Measurements from ENCODE around the gene CD74.
"Not testable (repeated sequence)": the region's sequence is repeated elsewhere in the genome, so short reads cannot be mapped to it uniquely, and the experiment has no call there.

The CD74 gene

DNA sequence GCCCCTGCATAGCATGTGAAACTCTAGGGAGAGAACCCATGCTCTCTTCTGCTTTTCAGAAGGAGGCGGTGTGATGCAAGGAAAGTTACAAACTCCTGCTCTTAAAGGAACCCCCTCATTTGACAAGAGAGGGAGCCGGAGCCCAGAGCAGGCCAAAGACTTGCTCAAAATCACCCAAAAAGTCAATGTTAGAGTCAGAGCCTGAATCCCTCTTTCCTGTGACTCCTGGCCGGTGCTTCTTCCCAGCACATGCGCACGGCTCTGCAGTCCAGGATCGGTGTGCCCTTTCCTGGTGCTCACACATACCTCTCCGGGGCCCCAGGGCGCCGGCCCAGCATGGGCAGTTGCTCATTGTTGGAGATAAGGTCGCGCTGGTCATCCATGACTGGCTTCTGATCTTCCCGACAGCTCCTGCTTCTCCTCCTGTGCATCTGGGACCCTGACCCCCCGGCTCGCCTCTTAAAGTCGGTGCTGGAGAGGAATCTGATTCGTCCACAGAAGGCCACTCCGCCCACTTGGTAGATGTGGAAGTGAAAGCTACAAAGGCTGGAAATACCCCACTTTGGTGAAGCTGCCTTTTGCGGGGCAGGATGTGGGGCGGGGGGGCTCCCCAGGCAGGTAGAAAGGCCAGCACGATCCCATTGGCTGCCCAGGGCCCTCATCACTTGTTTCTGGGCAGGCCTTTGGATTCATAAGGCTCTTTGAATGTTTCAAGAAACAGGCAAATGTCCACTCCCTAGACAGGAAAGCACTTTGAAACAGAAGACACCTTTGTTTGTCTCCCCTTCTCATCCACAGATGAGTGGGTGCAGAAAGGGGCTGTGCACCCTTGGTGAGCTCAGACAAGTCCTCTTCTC, at the start of gene CD74:
TSS of gene CD74 (minus strand) at position 592 of the 857 bp plus-strand sequence. CDS start at position 431, 161 bp downstream.
- DNase-seq = no peak

DNA sequence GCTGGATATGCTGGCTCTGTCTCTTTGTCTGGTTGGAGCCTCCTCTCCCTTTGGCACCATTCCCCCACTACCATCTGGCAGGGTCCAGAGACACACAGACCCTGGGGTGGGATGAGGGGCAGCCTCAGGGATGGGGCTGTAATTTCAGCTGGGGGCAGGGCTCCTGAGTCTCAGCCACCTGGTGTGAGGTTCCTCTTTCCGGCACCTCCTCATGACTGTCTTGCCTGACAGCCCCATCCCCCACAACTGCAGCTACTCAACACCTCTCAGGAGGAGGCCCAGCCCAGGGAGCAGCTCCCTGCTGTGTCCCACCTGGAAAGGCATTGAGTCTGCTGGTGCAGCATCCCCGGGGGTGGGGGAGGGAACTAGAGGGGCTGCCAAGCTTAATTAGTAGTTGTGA, 48.5 kb upstream of the CD74 start:
- no peak for DNase-seq

DNA sequence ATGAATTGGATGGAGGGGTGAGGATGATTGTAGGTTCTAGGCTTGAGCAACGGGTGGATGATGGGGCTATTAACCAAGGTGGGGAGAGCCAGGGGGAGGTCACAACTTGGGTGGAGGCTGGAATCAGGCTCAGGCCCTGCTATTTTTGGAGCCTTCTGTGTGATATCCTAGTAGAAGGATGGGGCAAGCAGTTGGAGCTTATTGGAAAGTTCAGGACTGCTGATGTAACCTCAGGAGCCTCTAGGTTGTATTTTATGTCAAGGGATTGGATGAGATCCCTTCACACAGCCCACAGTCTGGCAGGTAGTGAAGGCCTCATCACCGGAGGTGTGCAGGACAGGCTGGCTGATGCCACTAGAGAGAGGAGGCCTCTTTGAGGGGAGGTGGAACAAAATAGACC, 48.1 kb upstream of the CD74 start:
- DNase-seq = no peak

DNA sequence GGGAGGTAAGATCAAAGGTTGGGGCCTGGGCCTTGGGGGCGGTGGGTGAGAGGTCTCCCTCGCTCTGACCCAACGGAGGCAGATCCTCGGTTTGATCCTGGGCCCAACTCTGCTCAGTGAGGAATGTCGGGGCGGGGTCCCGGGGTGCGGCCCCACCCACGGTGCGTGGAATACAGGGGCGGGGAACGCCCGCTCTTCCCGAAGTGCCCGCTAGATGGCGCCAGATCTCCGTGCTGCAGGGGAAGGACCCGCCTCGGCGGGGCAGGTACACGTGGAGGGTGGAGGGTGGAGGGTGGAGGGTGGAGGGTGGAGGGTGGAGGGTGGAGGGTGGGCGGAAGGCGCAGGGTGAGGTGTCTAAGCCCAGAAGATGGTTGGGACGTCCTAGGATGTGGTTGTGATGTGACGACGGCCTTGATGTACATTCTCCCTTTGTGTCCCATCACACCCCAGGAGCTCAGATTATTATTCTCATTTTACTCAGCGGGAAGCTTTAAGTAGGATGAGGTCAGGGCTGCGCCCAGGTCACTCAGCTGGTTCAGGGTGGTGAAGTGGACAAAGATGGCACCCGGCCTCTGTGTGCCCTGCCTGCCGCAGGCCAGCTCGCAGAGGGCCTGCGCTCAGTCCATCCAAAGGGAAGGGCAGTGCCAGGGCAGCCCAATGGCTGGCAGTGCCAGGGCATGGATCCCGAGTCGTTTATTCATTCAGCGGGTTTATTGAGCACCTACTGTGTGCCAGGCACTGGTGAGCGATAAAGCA, 46.3 kb upstream of the CD74 start:
- peak; percentile 67 for DNase-seq

DNA sequence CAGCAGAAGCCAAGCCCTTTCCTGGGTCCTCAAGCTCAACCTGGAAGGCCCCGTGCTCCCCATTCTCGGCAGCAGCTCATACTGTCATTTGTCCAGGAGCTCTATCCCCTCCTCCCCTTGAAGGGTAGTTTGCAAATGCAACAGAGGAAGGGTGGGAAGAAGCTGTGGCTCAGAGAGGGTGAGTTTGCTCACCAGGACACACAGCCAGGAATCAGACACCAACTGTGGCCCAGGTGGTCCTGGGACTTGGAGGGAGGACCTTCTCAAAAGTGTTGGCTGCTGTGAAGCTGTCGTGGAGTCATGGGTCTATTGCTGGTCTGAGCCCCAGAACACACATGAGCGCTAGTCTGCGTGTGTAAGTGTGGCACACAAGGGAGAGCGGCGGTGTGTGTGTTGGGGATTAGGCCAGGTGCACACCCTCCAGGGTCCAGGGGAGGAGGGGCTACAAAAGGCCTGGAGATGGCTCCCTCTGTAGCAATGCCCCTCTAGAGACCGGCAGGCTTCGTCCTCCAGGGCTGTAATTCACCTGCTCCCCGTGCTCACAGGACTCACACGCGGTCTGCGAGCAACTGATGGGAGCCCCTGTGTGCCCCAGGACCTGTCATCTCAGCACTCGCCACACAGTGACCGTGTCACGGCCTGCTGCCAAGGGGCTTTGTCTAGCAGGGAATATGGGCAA, 45.0 kb upstream of the CD74 start:
- no peak for DNase-seq

DNA sequence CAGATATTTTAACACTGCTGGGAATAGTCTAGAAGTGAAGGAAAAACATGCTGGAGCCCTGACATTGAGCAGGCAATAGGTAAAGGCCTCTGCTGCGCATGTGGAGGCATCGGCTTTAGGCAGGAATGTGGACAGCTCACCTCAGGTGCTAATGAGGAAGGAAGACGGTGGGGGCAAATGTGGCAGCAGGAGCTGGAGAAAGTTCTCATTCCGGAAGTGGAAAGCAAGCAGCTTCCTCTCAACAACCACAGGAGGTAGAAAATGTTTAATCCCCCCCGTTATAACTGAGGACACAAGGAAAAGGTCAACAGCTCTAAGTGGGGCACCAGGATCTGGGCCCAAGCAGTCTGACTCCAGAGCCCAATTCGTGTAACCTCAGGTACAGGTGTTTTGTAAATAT, 44.4 kb upstream of the CD74 start:
- DNase-seq = no peak

DNA sequence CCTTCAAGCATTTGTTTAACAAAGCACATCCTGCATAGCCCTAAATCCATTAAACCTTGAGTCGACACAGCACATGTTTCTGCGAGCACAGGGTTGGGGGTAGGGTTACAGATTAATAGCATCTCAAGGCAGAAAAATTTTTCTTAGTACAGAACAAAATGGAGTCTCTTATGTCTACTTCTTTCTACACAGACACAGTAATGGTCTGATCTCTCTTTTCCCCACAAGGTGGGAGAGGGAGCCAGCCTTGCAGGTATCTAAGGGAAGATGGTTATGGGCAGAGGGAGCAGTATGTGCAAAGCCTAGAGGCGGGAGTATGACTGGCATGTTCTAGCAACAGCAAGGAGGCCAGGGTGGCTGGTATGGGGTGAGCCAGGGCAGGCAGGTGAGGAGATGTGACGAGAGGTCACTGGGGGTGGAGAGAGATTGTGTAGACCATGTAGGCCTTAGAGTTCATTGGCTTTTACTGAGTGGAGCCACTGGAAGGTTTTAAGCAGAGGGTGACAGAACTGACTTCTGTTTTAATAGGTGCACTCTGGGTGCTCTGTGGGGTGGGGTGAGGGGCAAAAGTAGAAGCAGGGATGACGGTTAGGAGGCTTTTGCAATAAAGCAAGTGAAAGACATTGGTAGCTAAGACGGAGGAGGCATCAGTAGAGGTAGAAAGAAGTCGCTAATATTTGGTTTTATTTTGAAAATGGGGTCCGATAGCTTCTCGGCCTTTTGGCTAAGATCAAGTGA, 42.0 kb upstream of the CD74 start:
- DNase-seq = no peak

DNA sequence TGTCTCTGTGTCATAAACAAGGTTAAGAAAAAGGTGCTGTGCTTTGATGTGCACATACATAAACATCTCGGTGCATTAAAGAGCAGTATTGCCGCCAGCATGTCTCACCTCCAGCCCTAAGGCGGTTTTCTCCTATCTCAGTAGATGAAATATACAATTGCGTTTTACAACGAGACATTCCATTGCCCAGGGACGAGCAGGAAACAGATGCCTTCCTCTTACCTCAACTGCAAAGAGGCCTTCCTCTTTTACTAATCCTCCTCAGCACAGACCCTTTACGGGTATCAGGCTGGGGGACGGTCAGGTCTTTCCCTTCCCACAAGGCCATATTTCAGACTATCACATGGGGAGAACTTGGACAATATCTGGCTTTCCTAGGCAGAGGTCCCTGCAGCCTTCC, 41.3 kb upstream of the CD74 start:
- DNase-seq = not testable (repeated sequence)

DNA sequence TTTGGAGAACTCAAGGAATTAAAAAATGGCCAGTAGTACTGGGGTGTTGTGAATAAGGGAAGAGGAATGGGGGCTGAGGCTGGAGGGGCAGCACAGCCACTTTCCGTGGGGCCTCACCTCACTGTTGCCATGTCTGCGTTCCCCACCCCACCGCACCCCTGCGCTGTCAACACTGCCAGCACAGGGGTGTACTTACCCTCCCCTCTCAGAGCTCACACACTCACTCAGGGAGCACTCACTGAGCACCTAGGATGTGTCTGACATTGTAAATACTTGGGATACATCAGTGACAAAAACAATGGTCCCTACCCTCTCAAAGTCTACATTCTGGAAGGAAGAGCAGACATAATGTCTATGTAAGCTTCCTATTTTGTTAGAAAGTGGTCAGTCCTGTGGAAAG, 40.2 kb upstream of the CD74 start:
- no peak for DNase-seq

DNA sequence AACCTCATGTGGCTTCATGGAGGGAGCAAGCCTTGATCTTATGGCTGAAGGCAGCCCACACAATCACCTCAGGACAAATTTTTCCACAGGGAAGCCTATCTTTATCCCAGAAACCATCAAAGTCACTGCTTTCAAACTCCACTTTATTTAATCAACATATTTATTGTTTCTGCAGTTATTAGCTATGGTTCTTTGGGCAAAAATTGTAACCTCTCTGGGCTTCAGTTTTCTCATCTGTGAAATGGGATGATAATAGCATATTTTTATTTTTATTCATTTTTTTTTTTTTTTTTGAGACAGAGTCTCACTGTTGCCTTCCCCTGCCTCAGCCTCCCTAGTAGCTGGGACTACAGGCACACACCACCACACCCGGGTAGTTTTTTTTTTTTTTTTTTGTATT, 38.9 kb upstream of the CD74 start:
- DNase-seq = no peak

DNA sequence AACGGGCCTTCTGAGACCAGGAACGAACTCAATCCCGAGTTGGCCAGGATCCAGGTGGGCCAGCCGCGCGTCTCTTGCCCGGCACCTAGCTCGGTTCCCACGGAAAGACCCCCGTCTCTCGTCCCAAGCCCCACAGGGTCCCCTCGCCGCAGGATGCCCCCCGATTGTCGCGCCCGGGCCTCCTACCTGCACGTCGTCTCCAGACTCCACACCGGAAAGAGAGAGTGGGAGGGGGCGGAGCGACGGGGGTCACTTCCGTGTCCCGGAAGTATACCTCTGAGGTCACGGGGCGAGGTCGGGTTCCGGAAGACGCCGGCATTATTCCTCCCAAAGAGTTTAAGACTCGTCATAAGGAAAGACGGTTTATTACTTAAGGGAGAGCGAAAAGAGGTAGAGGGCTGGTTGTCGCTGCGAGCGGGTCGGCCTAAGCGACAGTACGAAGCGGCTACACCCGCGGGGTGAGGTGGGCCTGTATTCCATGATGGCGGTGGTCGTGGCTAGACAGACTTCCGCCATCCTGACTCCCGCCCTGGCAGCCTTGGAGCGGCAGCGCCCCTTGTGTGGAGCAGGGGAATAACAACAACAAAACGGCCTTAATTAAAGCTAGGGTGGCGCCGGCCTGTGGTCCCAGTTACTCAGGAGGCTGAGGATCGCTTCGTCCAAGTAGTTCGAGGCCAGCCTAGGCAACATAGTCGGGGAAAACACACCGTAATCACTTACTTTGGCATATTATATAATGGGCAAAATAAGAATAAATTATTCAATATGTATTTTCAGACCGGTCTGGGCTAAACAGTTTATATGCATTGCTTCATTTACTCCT, 37.0 kb upstream of the CD74 start, which contains the start of gene RPS14:
TSS of gene RPS14 (minus strand) at position 223 of the 823 bp plus-strand sequence. CDS start 2,006 bp downstream, outside the sequence.
- DNase-seq = peak; percentile 94

DNA sequence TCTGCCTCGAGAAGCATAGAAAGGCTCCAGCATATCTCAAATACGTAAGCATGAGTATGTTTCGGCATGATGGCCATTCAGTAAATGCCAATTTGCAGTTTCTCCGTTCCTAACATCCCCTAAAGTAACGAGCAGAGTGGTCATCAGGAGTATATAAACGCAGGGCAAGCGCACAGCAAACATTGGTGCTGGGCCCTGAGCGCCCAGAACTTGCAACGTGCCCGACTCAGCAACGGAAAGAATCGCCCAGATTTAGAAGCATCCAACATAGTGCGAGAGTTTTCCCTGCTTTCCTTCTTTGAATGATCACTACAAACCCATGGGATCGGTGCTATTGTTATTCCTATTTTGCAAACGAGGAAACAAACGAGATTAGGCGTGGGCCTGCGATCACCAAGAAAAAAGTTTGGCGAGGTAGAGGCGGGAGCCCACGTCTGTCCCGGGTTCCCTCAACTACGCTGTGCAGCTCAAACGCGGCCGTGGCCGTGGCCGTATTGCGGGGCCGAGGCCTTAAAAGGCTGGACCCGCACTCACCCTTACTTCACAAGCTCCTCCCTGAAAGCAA, 36.3 kb upstream of the CD74 start:
- DNase-seq = no peak

DNA sequence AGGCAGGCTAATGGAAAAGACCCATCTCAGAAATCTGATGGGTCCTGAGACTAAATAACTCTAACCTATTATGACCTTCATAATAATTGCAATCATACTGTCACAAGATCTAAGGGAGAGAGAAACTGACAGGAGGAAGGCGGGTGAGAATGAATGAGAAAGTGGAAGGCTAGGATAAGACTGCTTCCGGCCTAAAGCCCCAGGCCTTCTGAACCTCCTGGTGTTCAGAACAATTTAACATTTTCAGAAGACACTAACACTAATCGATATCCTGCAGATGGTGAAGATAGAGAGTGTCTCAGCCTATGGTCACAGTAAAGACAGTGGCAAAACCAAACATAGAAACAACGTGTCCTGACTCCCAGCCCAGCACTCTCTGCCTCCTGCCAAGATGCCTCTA, 35.6 kb upstream of the CD74 start:
- no peak for DNase-seq

DNA sequence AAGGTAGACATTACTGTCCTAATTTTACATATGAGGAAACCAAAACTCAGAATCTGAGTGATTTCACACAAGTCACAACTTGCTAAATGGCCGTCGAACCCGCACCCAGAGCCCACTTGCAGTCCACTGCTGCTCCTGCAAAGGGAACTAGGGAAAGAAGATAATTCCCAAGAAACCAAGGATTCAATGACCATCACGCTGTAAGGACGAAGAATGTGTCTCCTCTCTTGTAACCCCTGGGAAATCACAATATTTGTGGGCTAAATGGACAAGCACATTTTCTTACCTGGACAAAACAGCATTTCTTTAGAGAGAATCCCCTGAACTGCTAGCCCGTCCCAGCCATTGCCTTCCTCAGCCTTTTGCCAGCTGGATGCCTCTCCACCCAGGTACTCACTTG, 34.5 kb upstream of the CD74 start:
- no peak for DNase-seq

DNA sequence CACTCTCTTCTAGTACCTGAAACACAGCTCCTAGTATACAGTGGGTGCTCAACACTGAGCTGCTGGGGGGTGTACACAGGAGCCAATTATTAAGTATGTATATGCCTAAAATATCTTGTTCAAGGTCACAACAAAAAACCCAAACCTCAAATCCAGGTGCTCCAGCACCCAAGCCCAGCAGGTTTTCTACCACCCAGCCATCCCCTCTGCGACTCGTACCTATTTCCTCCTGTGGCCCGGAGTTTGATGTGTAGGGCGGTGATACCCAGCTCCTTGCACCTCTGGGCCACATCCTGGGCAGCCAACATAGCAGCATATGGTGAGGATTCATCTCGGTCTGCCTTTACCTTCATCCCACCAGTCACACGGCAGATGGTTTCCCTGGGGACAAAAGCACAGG, 33.9 kb upstream of the CD74 start:
- no peak for DNase-seq

DNA sequence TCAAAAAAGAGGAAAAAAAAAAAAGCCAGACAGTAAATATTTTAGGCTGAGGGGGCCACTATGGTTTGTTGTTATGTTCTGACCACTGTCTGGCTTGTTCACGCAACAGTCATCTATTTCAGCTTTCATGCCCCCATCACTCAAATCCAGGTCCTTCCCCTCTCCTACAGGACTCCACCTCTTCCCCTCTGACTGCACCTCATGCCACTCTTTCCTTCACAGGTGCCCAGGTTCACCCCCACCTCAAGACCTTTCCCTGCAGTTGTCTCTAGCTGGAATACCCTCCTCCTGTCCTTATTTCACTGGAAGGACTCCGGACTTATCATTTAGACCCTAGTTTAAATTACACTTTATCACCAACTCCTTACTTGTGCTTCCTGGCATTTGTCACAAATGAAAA, 33.4 kb upstream of the CD74 start:
- no peak for DNase-seq

DNA sequence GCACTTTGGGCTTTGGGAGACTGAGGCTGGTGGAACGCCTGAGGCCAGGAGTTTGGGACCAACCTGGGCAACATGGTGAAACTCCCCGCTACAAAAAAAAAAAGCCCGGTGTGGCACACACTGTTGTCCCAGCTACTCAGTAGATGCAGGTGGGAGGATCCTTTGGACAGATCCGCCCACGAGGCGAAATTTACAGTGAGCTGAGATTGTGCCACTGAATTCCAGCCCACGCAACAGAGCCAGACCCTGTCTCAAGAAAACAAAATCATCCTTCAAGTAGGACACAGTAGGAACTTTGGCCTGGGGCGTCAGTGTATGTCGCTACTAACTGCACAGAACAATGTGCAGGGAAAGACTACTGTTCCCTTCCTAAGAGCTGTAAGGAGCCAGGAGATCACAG, 32.1 kb upstream of the CD74 start:
- no peak for DNase-seq

DNA sequence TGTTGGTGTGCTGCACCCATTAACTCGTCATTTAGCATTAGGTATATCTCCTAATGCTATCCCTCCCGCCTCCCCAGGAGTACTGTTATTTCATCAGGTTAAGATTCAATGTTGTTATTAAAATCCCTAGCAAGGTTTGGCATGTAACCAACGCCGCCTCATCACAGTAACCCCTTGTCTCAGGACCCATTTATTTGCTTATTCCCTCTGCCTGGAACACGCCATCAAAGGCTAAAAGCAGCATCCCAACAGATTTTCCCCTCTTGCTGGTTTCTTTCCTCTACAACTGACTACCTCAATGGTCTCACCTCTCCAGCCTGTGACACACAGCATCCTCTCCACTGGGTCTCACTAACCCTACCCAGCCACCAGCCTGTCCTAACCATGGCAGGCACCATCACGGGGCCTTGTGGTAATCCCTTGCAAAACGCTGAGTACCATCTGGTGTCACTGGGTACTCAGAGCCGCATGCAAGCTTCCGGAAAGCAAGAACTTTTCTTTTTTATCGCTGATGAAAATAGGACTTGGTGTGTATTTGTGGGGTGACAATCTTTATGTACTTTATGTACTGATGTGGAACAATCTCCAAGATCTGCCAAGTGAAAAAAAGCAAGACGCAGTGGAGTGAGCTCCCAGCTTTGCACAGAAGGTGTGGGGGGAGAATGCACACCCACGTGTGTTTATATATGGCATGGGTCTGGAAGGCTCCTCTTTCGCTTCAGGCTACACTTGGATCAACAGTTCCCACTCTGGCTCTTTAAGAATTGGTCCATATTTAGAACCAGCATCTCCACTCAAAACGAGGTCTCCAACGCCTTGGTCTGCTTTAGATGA, 30.7 kb upstream of the CD74 start:
- DNase-seq = no peak

DNA sequence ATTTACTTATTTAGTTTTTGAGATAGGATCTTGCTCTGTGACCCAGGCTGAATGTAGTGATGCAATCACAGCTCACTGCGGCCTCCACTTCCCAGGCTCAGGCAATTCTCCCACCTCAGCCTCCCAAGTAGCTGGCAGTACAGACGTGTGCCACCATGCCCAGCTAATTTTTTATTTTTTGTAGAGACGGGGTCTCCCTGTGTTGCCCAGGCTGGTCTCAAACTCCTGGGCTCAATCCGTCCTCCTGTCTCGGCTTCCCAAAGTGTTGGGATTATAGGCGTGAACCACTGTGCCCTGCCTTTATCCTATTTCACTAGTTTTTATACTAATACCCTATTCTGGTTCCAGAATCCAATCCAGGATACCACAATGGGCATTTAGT, 30.0 kb upstream of the CD74 start:
- no peak for DNase-seq

DNA sequence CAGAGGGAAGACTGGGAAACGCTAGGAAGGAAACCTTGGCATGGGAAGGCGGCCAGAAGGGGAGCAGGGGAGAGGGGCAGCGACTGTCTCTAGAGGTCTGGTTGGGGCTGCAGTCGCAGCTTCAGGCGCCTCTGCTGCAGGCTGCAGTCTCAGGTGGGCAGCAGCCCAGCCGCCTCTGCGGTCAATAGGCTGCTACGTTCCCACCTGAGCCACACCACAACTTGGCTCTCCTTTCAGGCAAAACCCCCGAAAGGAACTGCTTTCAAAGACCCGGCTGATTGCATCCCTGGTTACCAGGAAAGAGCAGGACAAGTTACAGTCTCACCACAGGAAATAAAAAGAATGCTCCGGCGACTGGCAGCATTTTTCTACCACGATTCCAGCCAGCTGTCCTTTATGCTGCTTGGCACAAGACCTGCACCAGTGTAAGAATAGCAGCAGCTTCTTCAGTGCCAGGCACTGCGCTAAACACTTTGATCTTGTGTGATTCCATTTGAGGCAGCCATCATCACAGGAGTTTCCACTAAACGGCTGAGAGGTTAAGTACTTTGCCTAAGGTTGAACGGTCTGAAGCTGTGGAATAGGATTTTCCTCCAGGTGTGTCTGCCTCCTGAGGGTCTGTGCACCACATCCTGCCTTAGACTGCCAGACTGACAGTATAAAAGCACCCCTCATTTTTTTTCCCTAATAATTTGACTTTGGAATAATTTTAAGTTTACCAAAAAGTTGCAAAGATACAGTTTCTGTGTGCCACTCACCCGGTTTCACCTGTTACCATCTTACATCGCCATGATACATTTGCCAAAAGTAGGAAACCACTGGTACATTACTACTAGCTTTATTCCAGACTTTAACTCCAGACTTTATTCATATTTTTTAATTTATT, 29.3 kb upstream of the CD74 start:
- DNase-seq = no peak

All from fibroblast of skin of right quadriceps (primary cell).